ENCODE results near the gene FRMD1. TPM values are rescaled to one million over a fixed set of nuclear protein-coding genes. Genes with fewer than 3 reads are reported as not detected.

FRMD1 gene
- total and polyA plus RNA-seq, 2 of the 8 experiments (the other 6 are each of a cell fraction or from before 2014, with no cell fraction given), result 0.36 TPM; not detected in 1

GRCh38 chr6:168111911-168112310 lies 32.9 kb upstream of the FRMD1 start:
- Histone ChIP-seq H3K14ac (ENCODE audit: insufficient read length) (no peak overlapping the region), H3K27ac (ENCODE audit: low read depth, low read length) (no peak overlapping the region), H3K4me3 (ENCODE audit: extremely low read depth in 1 of 4, insufficient read depth in 2 of 4, low read depth in 3 of 4, low read length in 4 of 4) (no peak overlapping the region), H3K79me1 (ENCODE audit: low read depth, low read length) (no peaks in the 10 kb centered on the region), H2BK12ac (ENCODE audit: low read depth, low read length) (no peak overlapping the region), H2BK5ac (ENCODE audit: low read depth, low read length) (no peak overlapping the region), H3K4ac (replicated peaks; ENCODE audit: insufficient read length, low read depth, low read length) (no peak overlapping the region), H4K91ac (replicated peaks; ENCODE audit: insufficient read length, low read length) (no peak overlapping the region), H3K36me3 (ENCODE audit: control insufficient read depth in 2 of 4, insufficient read depth in 4 of 4, low read length in 3 of 4) (no peaks in the 10 kb centered on the region), H2AFZ (ENCODE audit: low read length) (no peak overlapping the region), H3K4me2 (ENCODE audit: insufficient read depth in 1 of 2, low read depth in 2 of 2, low read length in 2 of 2) (no peak overlapping the region), H3K23ac (ENCODE audit: insufficient read length) (no peak overlapping the region), H2BK20ac (ENCODE audit: low read length) (no peak overlapping the region), H3K9me3 (ENCODE audit: insufficient read depth in 2 of 2, low read depth in 1 of 2, low read length in 1 of 2) (peaks cover 0 to 3% of the 10 kb centered on the region in 2 experiments; a peak in 1 of 4 replicates), H3K9ac (replicated peaks in 1 of 4; ENCODE audit: extremely low read depth in 1 of 4, low read depth in 3 of 4, low read length in 3 of 4) (no peak overlapping the region), H3K27me3 (replicated peaks in 1 of 4; ENCODE audit: control insufficient read depth in 3 of 4, extremely low read depth in 1 of 4, insufficient read depth in 3 of 4, low read length in 3 of 4) (no peaks in the 10 kb centered on the region), H3K79me2 (ENCODE audit: control insufficient read depth in 1 of 2, insufficient read depth in 2 of 2, low read length in 2 of 2) (no peaks in the 10 kb centered on the region), H4K20me1 (replicated peaks in 1 of 2; ENCODE audit: control insufficient read depth in 1 of 2, insufficient read depth in 2 of 2, low read length in 2 of 2) (no peaks in the 10 kb centered on the region), H2BK120ac (replicated peaks; ENCODE audit: low read depth, low read length) (no peak overlapping the region), H3K4me1 (replicated peaks in 1 of 4; ENCODE audit: control insufficient read depth in 3 of 4, insufficient read depth in 4 of 4, low read length in 3 of 4) (no peaks in the 10 kb centered on the region), H2BK15ac (ENCODE audit: low read length) (no peak overlapping the region), H2AK5ac (ENCODE audit: low read depth, low read length) (no peak overlapping the region), H4K5ac (ENCODE audit: insufficient read length, low read depth, low read length) (no peak overlapping the region), H3K23me2 (ENCODE audit: low read depth, low read length) (peaks cover 5% of the 10 kb centered on the region; the same call in 1 of the 2 replicates), H3K56ac (replicated peaks; ENCODE audit: insufficient read length, low read depth, low read length) (no peak overlapping the region), H3K18ac (ENCODE audit: extremely low read depth, low read length) (no peak overlapping the region), H4K8ac (ENCODE audit: extremely low read depth, insufficient read depth, low read length) (no peak overlapping the region)
- ChIA-PET CTCF (ENCODE audit: partially characterized antibody) (no interaction called here), POLR2A (ENCODE audit: partially characterized antibody) (no interaction called here)
- FAIRE-seq (no peak), DNase-seq (ENCODE audit: low read depth in 1 of 2, low spot score in 2 of 2) (no peak)
- TF ChIP-seq SAP30 (IDR thresholded peaks at IDR 0.05; ENCODE audit: insufficient read depth, insufficient replicate concordance, low read length) (no peak), SP4 (IDR thresholded peaks at IDR 0.05; ENCODE audit: low read length) (no peak), SP2 (IDR thresholded peaks at IDR 0.05; ENCODE audit: low read length) (no peak), SRF (IDR thresholded peaks at IDR 0.05; ENCODE audit: low read depth, low read length) (no peak), JUND (IDR thresholded peaks at IDR 0.05; ENCODE audit: low read length) (no peak), BACH1 (IDR thresholded peaks at IDR 0.05; ENCODE audit: low read length) (no peak), HDAC2 (IDR thresholded peaks at IDR 0.05; ENCODE audit: borderline replicate concordance in 1 of 2, low read depth in 2 of 2, low read length in 2 of 2) (no peak), CBX5 (IDR thresholded peaks at IDR 0.05; ENCODE audit: low read depth, low read length) (no peak), MAX (IDR thresholded peaks at IDR 0.05) (no peak), TEAD4 (IDR thresholded peaks at IDR 0.05; ENCODE audit: low read depth, low read length) (no peak)
- 96% methylated on average over 6 of the region's 6 CpGs; no CpG with 5 or more reads in 1 of the 2 experiments for WGBS, 2 experiments (ENCODE audit: extremely low coverage in 1 of 2, insufficient coverage in 1 of 2, insufficient read length in 1 of 2, insufficient replicate concordance in 2 of 2, low coverage in 1 of 2, low lambda C conversion rate in 2 of 2, missing lambda C conversion rate in 1 of 2)
